ENCODE data around the gene ESR1. TPM values are rescaled to one million over a fixed set of nuclear protein-coding genes. Genes with fewer than 3 reads are reported as not detected.
"Not testable (repeated sequence)": the region's sequence is repeated elsewhere in the genome, so short reads cannot be mapped to it uniquely, and the experiment has no call there.

Gene ESR1
- total and polyA plus RNA-seq, 7 experiments from 2014 or later = 0.59 to 5.2 (median 2.8) TPM

- peaks cover 0 to 25% (median 16%) of the 10 kb centered on the region in 5 donors for H3K36me3 Mint-ChIP-seq
- POLR2A ChIA-PET = no interaction called here
- CTCF ChIA-PET = no interaction called here
- no peaks in the 10 kb centered on the region for H3K4me1 ChIP-seq (ENCODE audit: control insufficient read depth in 2 of 2, insufficient read depth in 2 of 2, low read length in 2 of 2)
- no peak overlapping the region for H3K4me3 Mint-ChIP-seq
- H3K4me1 Mint-ChIP-seq = no peaks in the 10 kb centered on the region
- ATAC-seq = no peak
- no peak for DNase-seq
- H3K4me3 ChIP-seq (ENCODE audit: low read length) = no peak overlapping the region
- H3K27me3 ChIP-seq (ENCODE audit: control insufficient read depth in 2 of 2, insufficient read depth in 2 of 2, low read length in 2 of 2) = no peaks in the 10 kb centered on the region
- intact Hi-C loops (cut with micrococcal nuclease) = no loop called here
- no peaks in the 10 kb centered on the region for H3K27me3 Mint-ChIP-seq
- no peak overlapping the region for H3K27ac ChIP-seq (ENCODE audit: low read depth, low read length)
- no peak overlapping the region for H3K27ac Mint-ChIP-seq
- H3K36me3 ChIP-seq (ENCODE audit: control insufficient read depth in 2 of 3, insufficient read depth in 3 of 3, low read length in 3 of 3) = no peaks in the 10 kb centered on the region
- H3K9me3 Mint-ChIP-seq = peaks cover 0 to 26% (median 5%) of the 10 kb centered on the region in 11 donors
- peaks cover 0 to 5% (median 0%) of the 10 kb centered on the region in 3 experiments for H3K9me3 ChIP-seq (ENCODE audit: control insufficient read depth in 2 of 3, low read length in 3 of 3)
These were observed 214.8 kb downstream of the ESR1 start for GRCh38 chr6:152022303-152022702.

GRCh38 chr6:152023613-152024012, 216.1 kb downstream of the ESR1 start:
- Mint-ChIP-seq H3K27me3 (no peaks in the 10 kb centered on the region), H3K27ac (no peak overlapping the region), H3K4me1 (no peaks in the 10 kb centered on the region), H3K36me3 (peaks cover 0 to 25% (median 16%) of the 10 kb centered on the region in 5 donors), H3K9me3 (peaks cover 0 to 38% (median 5%) of the 10 kb centered on the region in 11 donors), H3K4me3 (no peak overlapping the region)
- Histone ChIP-seq H3K27ac (ENCODE audit: low read depth, low read length) (no peak overlapping the region), H3K36me3 (ENCODE audit: control insufficient read depth in 2 of 3, insufficient read depth in 3 of 3, low read length in 3 of 3) (no peaks in the 10 kb centered on the region), H3K27me3 (ENCODE audit: control insufficient read depth in 2 of 2, insufficient read depth in 2 of 2, low read length in 2 of 2) (no peaks in the 10 kb centered on the region), H3K4me3 (ENCODE audit: low read length) (no peak overlapping the region), H3K4me1 (ENCODE audit: control insufficient read depth in 2 of 2, insufficient read depth in 2 of 2, low read length in 2 of 2) (no peaks in the 10 kb centered on the region), H3K9me3 (ENCODE audit: control insufficient read depth in 2 of 3, low read length in 3 of 3) (peaks cover 0 to 5% (median 0%) of the 10 kb centered on the region in 3 experiments)
- ChIA-PET CTCF (no interaction called here), POLR2A (no interaction called here)
- ATAC-seq (no peak), DNase-seq (no peak)
- intact Hi-C loops (cut with micrococcal nuclease) = no loop called here

GRCh38 chr6:152026291-152026690, 218.8 kb downstream of the ESR1 start:
- Mint-ChIP-seq H3K27ac (no peak overlapping the region), H3K36me3 (peaks cover 0 to 20% (median 15%) of the 10 kb centered on the region in 5 donors), H3K4me3 (peak overlapping the region in 2 of 10 donors; percentile 20 to 41), H3K9me3 (peaks cover 0 to 47% (median 7%) of the 10 kb centered on the region in 11 donors), H3K27me3 (no peaks in the 10 kb centered on the region), H3K4me1 (no peaks in the 10 kb centered on the region)
- DNase-seq = no peak
- Histone ChIP-seq H3K27ac (ENCODE audit: low read depth, low read length) (no peak overlapping the region), H3K36me3 (ENCODE audit: control insufficient read depth in 2 of 3, insufficient read depth in 3 of 3, low read length in 3 of 3) (no peaks in the 10 kb centered on the region), H3K9me3 (ENCODE audit: control insufficient read depth in 2 of 3, low read length in 3 of 3) (peaks cover 0 to 5% (median 0%) of the 10 kb centered on the region in 3 experiments), H3K27me3 (ENCODE audit: control insufficient read depth in 2 of 2, insufficient read depth in 2 of 2, low read length in 2 of 2) (no peaks in the 10 kb centered on the region), H3K4me1 (ENCODE audit: control insufficient read depth in 2 of 2, insufficient read depth in 2 of 2, low read length in 2 of 2) (no peaks in the 10 kb centered on the region), H3K4me3 (ENCODE audit: low read length) (no peak overlapping the region)
- intact Hi-C loops (cut with micrococcal nuclease) = no loop called here
- ChIA-PET CTCF (interaction anchor here (0.8 kb wide), 1 partner anchor 584 kb away, joined by 4 read pairs; no protein-coding TSS in a partner anchor), POLR2A (no interaction called here)
- no peak for ATAC-seq

DNA sequence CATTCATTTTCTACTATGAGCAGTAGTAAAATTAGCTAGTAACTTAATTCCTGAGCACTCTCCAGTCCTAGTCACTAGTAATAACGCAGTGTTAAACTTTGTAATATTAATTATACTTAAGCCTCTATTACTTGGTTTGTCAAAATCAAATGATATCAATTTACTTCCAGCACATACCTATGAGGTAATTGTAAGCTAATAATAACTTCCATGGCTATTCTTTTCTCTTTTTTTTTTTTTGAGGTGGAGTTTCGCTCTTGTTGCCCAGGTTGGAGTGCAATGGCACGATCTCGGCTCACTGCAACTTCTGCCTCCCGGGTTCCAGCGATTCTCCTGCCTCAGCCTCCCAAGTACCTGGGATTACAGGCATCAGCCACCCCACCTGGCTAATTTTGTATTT, 219.3 kb downstream of the ESR1 start:
- CTCF ChIA-PET = interaction anchor here (0.8 kb wide), 1 partner anchor 584 kb away, joined by 4 read pairs; no protein-coding TSS in a partner anchor
- H3K4me3 ChIP-seq (ENCODE audit: low read length); H3K4me3 Mint-ChIP-seq; H3K27me3 Mint-ChIP-seq; H3K27ac ChIP-seq (ENCODE audit: low read depth, low read length); H3K27ac Mint-ChIP-seq; H3K9me3 ChIP-seq (ENCODE audit: control insufficient read depth in 2 of 3, low read length in 3 of 3); H3K27me3 ChIP-seq (ENCODE audit: control insufficient read depth in 2 of 2, insufficient read depth in 2 of 2, low read length in 2 of 2); H3K36me3 ChIP-seq (ENCODE audit: control insufficient read depth in 2 of 3, insufficient read depth in 3 of 3, low read length in 3 of 3); H3K4me1 Mint-ChIP-seq; POLR2A ChIA-PET; H3K4me1 ChIP-seq (ENCODE audit: control insufficient read depth in 2 of 2, insufficient read depth in 2 of 2, low read length in 2 of 2); DNase-seq; intact Hi-C loops (cut with micrococcal nuclease); ATAC-seq: not testable (repeated sequence)
- Mint-ChIP-seq H3K36me3 (peaks cover 0 to 17% (median 10%) of the 10 kb centered on the region in 5 donors), H3K9me3 (peaks cover 0 to 43% (median 6%) of the 10 kb centered on the region in 11 donors)

DNA sequence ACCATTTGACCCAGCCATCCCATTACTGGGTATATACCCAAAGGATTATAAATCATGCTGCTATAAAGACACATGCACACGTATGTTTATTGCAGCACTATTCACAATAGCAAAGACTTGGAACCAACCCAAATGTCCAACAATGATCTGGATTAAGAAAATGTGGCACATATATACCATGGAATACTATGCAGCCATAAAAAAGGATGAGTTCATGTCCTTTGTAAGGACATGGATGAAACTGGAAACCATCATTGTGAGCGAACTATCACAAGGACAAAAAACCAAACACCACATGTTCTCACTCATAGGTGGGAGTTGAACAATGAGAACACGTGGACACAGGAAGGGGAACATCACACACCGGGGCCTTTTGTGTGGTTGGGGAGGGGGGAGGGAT, 226.3 kb downstream of the ESR1 start:
- H3K36me3 Mint-ChIP-seq; H3K4me3 ChIP-seq (ENCODE audit: low read length); POLR2A ChIA-PET; H3K36me3 ChIP-seq (ENCODE audit: control insufficient read depth in 2 of 3, insufficient read depth in 3 of 3, low read length in 3 of 3); H3K4me1 ChIP-seq (ENCODE audit: control insufficient read depth in 2 of 2, insufficient read depth in 2 of 2, low read length in 2 of 2); ATAC-seq; H3K4me1 Mint-ChIP-seq; H3K4me3 Mint-ChIP-seq; H3K27me3 ChIP-seq (ENCODE audit: control insufficient read depth in 2 of 2, insufficient read depth in 2 of 2, low read length in 2 of 2); CTCF ChIA-PET; intact Hi-C loops (cut with micrococcal nuclease); H3K9me3 ChIP-seq (ENCODE audit: control insufficient read depth in 2 of 3, low read length in 3 of 3); DNase-seq; H3K27ac Mint-ChIP-seq; H3K27ac ChIP-seq (ENCODE audit: low read depth, low read length); H3K27me3 Mint-ChIP-seq: not testable (repeated sequence)
- H3K9me3 Mint-ChIP-seq = peaks cover 0 to 19% (median 6%) of the 10 kb centered on the region in 11 donors

DNA sequence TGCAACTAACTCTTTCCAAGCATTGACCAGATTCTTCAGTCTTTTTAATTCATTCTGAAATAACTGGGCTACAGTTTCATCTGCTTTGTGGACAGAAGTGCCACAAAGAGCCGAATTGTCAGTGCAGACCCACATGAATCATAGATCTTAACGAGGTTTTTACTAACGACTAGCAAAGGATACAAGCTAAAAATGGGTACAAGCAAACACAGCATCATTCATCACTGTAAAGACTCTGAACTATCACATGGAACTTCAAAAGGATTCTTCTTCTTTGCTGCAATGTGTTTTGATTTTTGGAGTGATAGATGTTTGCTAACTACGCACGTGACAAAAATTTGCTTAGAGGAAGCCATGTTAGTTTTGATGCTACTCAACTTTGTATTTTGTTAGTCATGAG, 227.1 kb downstream of the ESR1 start:
- Mint-ChIP-seq H3K27me3 (no peaks in the 10 kb centered on the region), H3K4me3 (no peak overlapping the region), H3K36me3 (peaks cover 0 to 5% (median 0%) of the 10 kb centered on the region in 5 donors), H3K9me3 (peaks cover 0 to 13% (median 6%) of the 10 kb centered on the region in 11 donors), H3K4me1 (no peaks in the 10 kb centered on the region), H3K27ac (no peak overlapping the region)
- no peak overlapping the region for H3K4me3 ChIP-seq (ENCODE audit: low read length)
- CTCF ChIA-PET = no interaction called here
- ATAC-seq = no peak
- no peak for DNase-seq
- no peaks in the 10 kb centered on the region for H3K27me3 ChIP-seq (ENCODE audit: control insufficient read depth in 2 of 2, insufficient read depth in 2 of 2, low read length in 2 of 2)
- POLR2A ChIA-PET = no interaction called here
- H3K27ac ChIP-seq (ENCODE audit: low read depth, low read length) = no peak overlapping the region
- no peaks in the 10 kb centered on the region for H3K9me3 ChIP-seq (ENCODE audit: control insufficient read depth in 2 of 3, low read length in 3 of 3)
- intact Hi-C loops (cut with micrococcal nuclease) = no loop called here
- H3K4me1 ChIP-seq (ENCODE audit: control insufficient read depth in 2 of 2, insufficient read depth in 2 of 2, low read length in 2 of 2) = no peaks in the 10 kb centered on the region
- H3K36me3 ChIP-seq (ENCODE audit: control insufficient read depth in 2 of 3, insufficient read depth in 3 of 3, low read length in 3 of 3) = no peaks in the 10 kb centered on the region

DNA sequence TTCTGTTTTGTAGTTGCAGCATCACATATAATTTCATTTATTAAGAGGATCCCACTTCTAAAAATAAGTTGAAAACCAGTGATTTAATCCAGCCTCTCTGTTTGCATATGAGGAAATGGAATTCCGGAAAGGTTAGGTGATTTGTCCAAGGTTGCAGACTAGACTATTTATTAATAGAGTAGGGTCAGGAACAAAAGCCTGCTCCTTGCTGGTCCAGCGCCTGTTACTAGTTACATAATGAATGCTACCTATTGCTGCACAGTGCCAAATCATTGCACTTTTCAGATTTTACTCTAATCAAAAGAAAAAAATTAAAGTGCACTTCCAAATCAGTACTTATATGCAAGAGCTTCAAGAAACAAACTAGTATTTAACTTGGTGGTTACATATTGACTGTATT, 238.6 kb downstream of the ESR1 start:
- no peaks in the 10 kb centered on the region for H3K4me1 ChIP-seq (ENCODE audit: control insufficient read depth in 2 of 2, insufficient read depth in 2 of 2, low read length in 2 of 2)
- intact Hi-C loops (cut with micrococcal nuclease) = no loop called here
- H3K9me3 Mint-ChIP-seq = peaks cover 0 to 7% (median 1%) of the 10 kb centered on the region in 11 donors
- H3K9me3 ChIP-seq (ENCODE audit: control insufficient read depth in 2 of 3, low read length in 3 of 3) = no peaks in the 10 kb centered on the region
- H3K4me3 ChIP-seq (ENCODE audit: low read length) = no peak overlapping the region
- peaks cover 0 to 3% (median 0%) of the 10 kb centered on the region in 7 donors for H3K4me1 Mint-ChIP-seq
- DNase-seq = no peak
- ChIA-PET POLR2A (no interaction called here), CTCF (no interaction called here)
- H3K36me3 Mint-ChIP-seq = peaks cover 0 to 10% (median 4%) of the 10 kb centered on the region in 5 donors
- H3K4me3 Mint-ChIP-seq = no peak overlapping the region
- H3K36me3 ChIP-seq (ENCODE audit: control insufficient read depth in 2 of 3, insufficient read depth in 3 of 3, low read length in 3 of 3) = no peaks in the 10 kb centered on the region
- no peak overlapping the region for H3K27ac Mint-ChIP-seq
- H3K27me3 Mint-ChIP-seq = peaks cover 0 to 4% (median 0%) of the 10 kb centered on the region in 5 donors
- H3K27me3 ChIP-seq (ENCODE audit: control insufficient read depth in 2 of 2, insufficient read depth in 2 of 2, low read length in 2 of 2) = no peaks in the 10 kb centered on the region
- ATAC-seq = no peak
- H3K27ac ChIP-seq (ENCODE audit: low read depth, low read length) = no peak overlapping the region

Data from naive thymus-derived CD4-positive, alpha-beta T cell (primary cell).